Ovary (tissue), 9 donors: ENCODE measurements around the gene NCKIPSD. TPM values are rescaled to one million over a fixed set of nuclear protein-coding genes. Genes with fewer than 3 reads are reported as not detected.

Experiments used
- DNase-seq, 5 donors: peaks; one replicate each; pipeline ENCODE4 v3.0.0-alpha.2; 2019 to 2020
- H3K27ac ChIP-seq, 2 donors: fragments of 200-600 bp; one replicate each; pipeline versions ENCODE4 v1.5.1 to v1.8.0; 2019 to 2022
- H3K27me3 ChIP-seq: fragments of 200-600 bp; one replicate; pipeline ENCODE4 v1.8.0; 2022
- H3K36me3 ChIP-seq: fragments of 200-600 bp; sonication (generic); one replicate; pipeline ENCODE4 v1.5.1; 2019
- H3K4me1 ChIP-seq: one replicate; pipeline ENCODE4 v1.8.1; 2013; ENCODE audit warnings: mild to moderate bottlenecking, moderate library complexity; ENCODE audit not compliant: insufficient read depth
- H3K4me3 ChIP-seq: fragments of 200-600 bp; sonication (generic); one replicate; pipeline ENCODE4 v1.5.1; 2017
- H3K9me3 ChIP-seq, 2 donors: fragments of 200-600 bp in 1 of 2; sonication (generic) in 1 of 2; one replicate each; pipeline versions ENCODE4 v1.5.1 to v1.8.1; 2013 to 2019; ENCODE audit warnings: mild to moderate bottlenecking in 1 of 2, moderate library complexity in 1 of 2
- EP300 ChIP-seq: sonication (generic); formaldehyde crosslinking; IDR thresholded peaks from one replicate; pipeline ENCODE4 v1.6.1; 2017; ENCODE audit warnings: antibody characterized with exemption
- POLR2A ChIP-seq: fragments of 450-650 bp; IDR thresholded peaks from one replicate; pipeline ENCODE4 v1.6.1; 2017; ENCODE audit warnings: antibody characterized with exemption, mild to moderate bottlenecking, moderate library complexity
- WGBS, 3 donors: extraction: QIAGEN DNeasy Blood & Tissue Kit in 1 of 3; methylation state at CpG; one replicate each; pipeline versions ENCODE4 v1.1.5 to v1.1.7; 2013 to 2017; 5-methylcytosine and 5-hydroxymethylcytosine counted together
- intact Hi-C, 4 donors: fragments of 100-400 bp; cut with DNase I; formaldehyde crosslinking; loops; one replicate each; pipeline versions ENCODE4 v1.11.0 to v1.15.1; 2022 to 2023
- polyA plus RNA-seq, 2 donors: library from polyadenylated mRNA; stranded (reverse); fragments of 200-250 nt in 1 of 2; fragments of 350-450 nt in 1 of 2; fragmentation: Illumina TruSeq in 1 of 2; extraction: RNeasy Lipid Tissue Mini Kit (QIAGEN cat#74804) in 1 of 2; gene quantifications; one replicate each; pipeline ENCODE4 v1.2.3, GENCODE V29; 2013 to 2014
- total RNA-seq, 7 donors: library from RNA; depleted of rRNA in 2 of 7; stranded (reverse); fragments of >200 nt in 2 of 7; fragmentation: NEBNext Ultra II Directional in 3 of 7; extraction: Animal tissue kit (Norgen Biotek cat#: 25700) in 3 of 7; gene quantifications; one replicate each; pipeline versions ENCODE4 v1.1.0 to v1.2.4, GENCODE V29; 2016 to 2023
- TF ChIP-seq, protein P1 (sequence below), 3 donors: fragments of 450-650 bp in 2 of 3; fragments of 200-600 bp in 1 of 3; IDR thresholded peaks; one replicate each; pipeline versions ENCODE4 v1.5.1 to v1.8.0; 2016 to 2022; ENCODE audit warnings: antibody characterized with exemption in 3 of 3, mild to moderate bottlenecking in 1 of 3
- donor health status: DM: no; HTN: no; CAD: no; lungs with moderate emphysema.
- donor health status: DM: no; HTN: no; CAD: no.
- donor health status: Bipolar disorder and iron deficiency.
- donor health status: DM: yes; HTN: yes; CAD: no.
- donor health status: DM: no; HTN: no; CAD: no.
- donor health status: DM: yes; HTN: yes; CAD: no.

Gene NCKIPSD
- total and polyA plus RNA-seq, 9 donors: 8.0 to 58.6 (median 34.0) TPM

DNA sequence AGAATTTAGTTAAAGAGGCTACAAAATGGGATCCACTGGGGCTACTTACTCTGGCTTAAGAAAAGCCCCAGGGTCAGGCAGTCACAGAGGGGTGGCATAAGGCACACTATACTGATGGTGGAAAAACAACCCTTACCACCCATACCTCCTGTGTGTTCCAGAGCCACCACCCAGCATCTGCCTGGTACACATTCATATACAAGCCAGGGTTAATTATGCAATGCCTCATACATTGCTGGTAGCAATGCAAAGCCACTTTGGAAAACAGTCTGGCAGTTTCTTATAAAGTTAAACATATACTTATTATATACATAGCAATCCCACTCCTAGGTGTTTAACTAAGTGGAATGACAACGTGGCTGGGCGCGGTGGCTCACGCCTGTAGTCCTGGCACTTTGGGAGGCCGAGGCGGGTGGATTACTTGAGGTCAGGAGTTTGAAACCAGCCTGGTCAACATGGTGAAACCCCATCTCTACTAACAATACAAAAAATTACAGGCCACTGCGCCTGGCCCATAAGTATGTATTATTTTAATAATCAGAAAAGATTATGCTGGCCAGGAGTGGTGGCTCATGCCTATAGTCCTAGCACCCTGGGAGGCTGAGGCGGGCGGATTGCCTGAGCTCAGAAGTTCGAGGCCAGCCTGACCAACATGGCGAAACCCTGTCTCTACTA lies 15.2 kb upstream of the NCKIPSD start:
- H3K4me1 ChIP-seq: peaks cover 4% of the 10 kb centered on the region
- intact Hi-C loops: no loop called here
- DNase-seq: no peak
- no peaks in the 10 kb centered on the region for H3K27me3 ChIP-seq
- H3K36me3 ChIP-seq: no peaks in the 10 kb centered on the region
- TF ChIP-seq EP300 (no peak), POLR2A (no peak)
- TF ChIP-seq, protein P1, sequence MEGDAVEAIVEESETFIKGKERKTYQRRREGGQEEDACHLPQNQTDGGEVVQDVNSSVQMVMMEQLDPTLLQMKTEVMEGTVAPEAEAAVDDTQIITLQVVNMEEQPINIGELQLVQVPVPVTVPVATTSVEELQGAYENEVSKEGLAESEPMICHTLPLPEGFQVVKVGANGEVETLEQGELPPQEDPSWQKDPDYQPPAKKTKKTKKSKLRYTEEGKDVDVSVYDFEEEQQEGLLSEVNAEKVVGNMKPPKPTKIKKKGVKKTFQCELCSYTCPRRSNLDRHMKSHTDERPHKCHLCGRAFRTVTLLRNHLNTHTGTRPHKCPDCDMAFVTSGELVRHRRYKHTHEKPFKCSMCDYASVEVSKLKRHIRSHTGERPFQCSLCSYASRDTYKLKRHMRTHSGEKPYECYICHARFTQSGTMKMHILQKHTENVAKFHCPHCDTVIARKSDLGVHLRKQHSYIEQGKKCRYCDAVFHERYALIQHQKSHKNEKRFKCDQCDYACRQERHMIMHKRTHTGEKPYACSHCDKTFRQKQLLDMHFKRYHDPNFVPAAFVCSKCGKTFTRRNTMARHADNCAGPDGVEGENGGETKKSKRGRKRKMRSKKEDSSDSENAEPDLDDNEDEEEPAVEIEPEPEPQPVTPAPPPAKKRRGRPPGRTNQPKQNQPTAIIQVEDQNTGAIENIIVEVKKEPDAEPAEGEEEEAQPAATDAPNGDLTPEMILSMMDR (IDR thresholded peaks at IDR 0.05): no peak
- no peaks in the 10 kb centered on the region for H3K9me3 ChIP-seq
- WGBS, 3 donors: 87 to 94% (median 91%) methylated on average over 11 of the region's 11 CpGs
- H3K4me3 ChIP-seq: no peak overlapping the region
- no peak overlapping the region for H3K27ac ChIP-seq

DNA sequence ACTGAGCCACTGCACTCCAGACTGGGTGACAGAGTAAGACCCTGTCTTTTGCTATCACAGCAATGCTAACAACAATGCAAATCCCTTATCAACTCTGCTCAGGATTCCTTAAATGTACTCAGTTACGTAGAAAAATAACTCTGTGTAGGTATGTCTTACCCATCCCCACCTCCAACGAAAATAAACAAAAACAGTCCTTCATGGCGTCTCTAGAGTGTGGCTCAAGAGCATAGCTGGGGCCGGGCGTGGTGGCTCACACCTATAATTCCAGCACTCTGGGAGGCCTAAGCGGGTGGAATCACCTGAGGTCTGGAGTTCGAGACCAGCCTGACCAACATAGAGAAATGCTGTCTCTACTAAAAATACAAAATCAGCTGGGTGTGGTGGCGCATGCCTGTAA lies 13.2 kb upstream of the NCKIPSD start:
- DNase-seq: peak in 1 of 5 donors; percentile 20
- intact Hi-C loops: no loop called here
- Histone ChIP-seq H3K27ac (no peak overlapping the region), H3K4me1 (peaks cover 6% of the 10 kb centered on the region), H3K9me3 (no peaks in the 10 kb centered on the region), H3K27me3 (no peaks in the 10 kb centered on the region), H3K36me3 (no peaks in the 10 kb centered on the region), H3K4me3 (no peak overlapping the region)
- no peak for TF ChIP-seq POLR2A
- TF ChIP-seq EP300: no peak
- TF ChIP-seq, protein P1 (IDR thresholded peaks at IDR 0.05): no peak
- 95 to 96% (median 96%) methylated on average over 8 of the region's 8 CpGs for WGBS, 3 donors

DNA sequence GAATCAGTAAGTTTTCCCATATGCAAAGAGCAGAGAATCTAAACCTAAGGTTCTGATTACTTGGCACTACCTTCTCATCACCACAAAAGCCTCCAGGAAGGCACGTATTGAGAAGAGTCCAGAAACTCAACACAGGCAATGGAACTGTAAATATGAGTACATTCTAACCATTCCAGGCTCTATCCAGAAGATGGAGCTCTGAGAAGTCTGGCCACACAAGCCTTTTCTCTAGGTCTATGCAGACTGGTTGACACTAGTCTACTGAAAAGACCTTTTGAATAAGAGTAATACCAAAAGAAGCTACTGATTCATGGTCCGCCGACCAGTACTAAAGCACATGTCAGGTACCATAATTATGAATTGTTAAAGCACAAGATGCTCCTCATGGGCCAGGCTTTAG lies 12.2 kb upstream of the NCKIPSD start:
- Histone ChIP-seq H3K9me3 (no peaks in the 10 kb centered on the region), H3K4me1 (peaks cover 9% of the 10 kb centered on the region), H3K36me3 (no peaks in the 10 kb centered on the region), H3K4me3 (no peak overlapping the region), H3K27ac (no peak overlapping the region), H3K27me3 (no peaks in the 10 kb centered on the region)
- intact Hi-C loops: no loop called here
- TF ChIP-seq, protein P1 (IDR thresholded peaks at IDR 0.05): no peak
- no peak for TF ChIP-seq EP300
- no peak for TF ChIP-seq POLR2A
- WGBS, 3 donors: 77 to 91% (median 83%) methylated on average over 3 of the region's 3 CpGs
- DNase-seq: no peak

DNA sequence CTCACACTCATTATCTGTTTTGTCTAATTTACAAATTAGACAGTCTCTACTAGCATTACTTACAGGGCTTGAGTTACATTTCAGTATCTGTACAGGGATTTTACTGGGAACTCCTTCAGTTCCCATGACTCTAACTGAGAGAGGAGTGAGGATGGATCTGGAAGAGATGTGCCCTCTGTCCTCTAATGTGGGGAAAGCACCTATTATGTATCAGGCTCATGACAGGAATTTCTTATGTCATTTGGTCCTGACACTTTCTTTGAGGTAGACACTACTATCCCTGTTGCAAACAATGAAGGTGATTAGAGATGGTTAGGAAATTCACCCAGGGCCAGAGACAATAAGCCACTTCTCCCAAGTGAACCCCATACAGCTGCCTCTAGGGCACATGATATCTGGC lies 10.9 kb upstream of the NCKIPSD start:
- Histone ChIP-seq H3K4me1 (peaks cover 9% of the 10 kb centered on the region), H3K4me3 (no peak overlapping the region), H3K27me3 (no peaks in the 10 kb centered on the region), H3K36me3 (no peaks in the 10 kb centered on the region), H3K27ac (peak overlapping the region in 1 of 2 donors; percentile 83), H3K9me3 (no peaks in the 10 kb centered on the region)
- TF ChIP-seq, protein P1 (IDR thresholded peaks at IDR 0.05): no peak
- no peak for TF ChIP-seq POLR2A
- no peak for TF ChIP-seq EP300
- intact Hi-C loops: no loop called here
- DNase-seq: no peak
